Measurements from ENCODE around the gene NRARP.
"Not testable (repeated sequence)": the region's sequence is repeated elsewhere in the genome, so short reads cannot be mapped to it uniquely, and the experiment has no call there.

NRARP gene, protein sequence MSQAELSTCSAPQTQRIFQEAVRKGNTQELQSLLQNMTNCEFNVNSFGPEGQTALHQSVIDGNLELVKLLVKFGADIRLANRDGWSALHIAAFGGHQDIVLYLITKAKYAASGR

DNA sequence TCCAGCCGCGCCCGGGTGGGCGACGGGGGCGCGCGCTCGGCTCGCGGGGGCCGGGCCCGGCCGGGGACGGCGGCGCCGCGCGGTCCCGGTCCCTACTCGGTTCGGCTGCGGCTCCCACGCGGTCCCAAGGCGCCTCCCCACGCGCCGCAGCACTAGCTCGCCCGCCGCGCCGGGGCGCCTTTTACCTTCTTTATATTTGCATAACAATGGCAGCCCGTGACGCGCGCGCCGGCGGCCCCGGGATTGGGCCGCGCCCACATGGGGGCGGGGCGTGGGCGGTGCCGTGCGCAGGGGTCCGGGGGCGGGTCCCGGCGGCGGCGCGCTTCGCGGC, at the start of gene NRARP:
Gene NRARP (minus strand): TSS at position 154 of the 331 bp plus-strand sequence. CDS start 343 bp downstream, outside the sequence.
- DNase-seq: peak; percentile 96

DNA sequence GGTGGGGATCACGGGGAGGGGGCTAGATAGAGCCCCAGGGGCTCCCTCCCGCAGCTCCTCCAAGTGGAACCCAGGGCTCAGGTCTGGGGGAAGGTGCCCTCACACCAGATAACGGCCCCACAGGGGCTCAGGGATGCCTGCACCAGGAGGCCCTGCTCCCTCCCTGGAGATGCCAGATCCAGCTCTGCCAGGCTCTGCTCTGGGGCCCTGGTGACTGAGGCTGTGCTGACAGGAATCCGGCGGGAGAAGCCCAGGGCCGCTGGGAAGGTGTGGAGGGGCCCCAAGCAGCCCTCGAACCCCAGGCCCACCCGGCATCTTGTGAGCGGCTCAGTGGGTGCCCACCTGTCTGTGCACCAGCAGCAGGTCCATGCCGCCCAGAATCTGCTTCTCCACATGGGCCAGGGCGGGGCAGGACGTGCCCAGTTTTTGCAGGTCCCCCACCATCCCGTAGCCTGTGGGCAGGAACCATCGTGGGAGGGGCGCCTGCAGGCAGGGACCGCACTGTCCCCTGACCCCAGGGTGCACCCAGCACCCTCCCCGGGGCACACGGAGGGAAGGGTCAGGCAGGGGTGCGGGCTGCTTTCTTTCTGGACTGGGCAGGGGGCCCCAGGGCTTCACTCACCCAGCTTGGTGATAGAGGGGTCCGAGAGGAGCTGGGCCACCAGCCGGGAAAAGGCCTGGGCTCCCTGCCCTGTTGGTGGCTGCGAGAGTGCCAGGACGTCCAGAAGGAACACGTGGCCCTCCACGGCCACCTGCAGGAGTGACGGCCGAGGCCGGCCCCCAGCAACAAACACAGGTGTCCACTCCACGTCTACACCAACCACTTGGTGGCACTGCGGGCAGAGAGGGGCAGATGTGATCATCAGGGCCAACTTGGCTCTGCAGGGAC, 48.9 kb upstream of the NRARP start:
- no peak for DNase-seq

DNA sequence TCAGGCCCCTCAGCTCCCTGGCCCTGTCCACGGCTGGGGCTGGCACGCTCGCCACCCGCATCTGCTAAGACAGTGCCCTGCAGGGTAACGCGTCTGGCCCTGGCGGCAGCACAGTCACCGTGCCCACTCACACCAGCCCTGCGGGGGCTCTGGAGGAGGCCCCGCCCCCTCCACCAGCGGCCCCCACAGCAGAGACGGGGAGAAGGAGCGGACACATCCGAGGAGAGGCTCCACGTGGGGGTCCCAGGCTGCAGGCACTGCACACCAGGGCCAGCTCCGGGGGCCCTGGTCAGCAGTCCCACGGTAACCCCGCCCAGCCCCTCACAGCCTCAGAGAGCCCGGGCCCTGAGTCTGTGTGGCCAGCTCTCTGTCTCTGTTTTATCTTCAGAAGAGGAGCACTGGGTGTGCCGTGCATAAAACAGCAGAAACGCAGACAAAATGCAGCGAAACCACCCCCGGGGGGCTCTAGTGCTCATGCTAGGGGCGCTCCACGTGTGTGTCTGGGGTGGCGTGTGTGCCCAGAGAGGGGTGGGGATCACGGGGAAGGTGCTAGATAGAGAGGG, 47.5 kb upstream of the NRARP start:
- DNase-seq: no peak

DNA sequence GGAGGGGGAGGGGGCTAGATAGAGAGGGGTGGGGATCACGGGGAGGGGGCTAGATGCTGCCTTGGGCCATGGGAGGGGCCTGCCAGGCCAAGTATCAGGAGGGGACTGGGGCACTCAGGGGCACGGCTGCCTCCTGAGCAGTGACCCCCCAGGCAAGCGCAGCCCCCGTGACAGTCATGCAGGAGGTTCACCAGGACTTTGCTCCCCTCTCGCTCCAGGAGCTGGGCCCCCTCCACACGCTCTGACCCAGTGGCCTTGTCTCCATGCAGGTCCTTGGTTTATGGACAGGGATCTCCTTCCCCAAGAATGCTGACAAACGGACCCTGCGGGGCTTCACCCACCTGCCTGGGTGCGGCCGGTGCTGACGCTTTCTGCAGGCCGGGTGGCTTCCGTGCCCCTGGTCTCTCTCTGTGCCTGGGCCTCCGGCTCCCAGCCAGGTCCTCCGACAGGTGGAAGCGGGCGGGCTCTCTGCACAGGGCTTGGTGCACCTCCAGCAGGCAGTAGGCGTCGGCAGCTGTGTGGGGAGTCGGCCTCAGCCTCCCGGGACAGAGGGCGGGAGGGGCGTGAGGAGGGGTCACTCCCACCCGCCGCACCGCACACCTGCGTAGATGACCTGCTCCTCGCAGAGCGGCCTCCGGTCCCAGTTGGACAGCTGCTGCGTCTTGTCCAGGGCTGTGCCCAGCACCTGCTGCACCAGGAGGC, 46.8 kb upstream of the NRARP start:
- DNase-seq: no peak

DNA sequence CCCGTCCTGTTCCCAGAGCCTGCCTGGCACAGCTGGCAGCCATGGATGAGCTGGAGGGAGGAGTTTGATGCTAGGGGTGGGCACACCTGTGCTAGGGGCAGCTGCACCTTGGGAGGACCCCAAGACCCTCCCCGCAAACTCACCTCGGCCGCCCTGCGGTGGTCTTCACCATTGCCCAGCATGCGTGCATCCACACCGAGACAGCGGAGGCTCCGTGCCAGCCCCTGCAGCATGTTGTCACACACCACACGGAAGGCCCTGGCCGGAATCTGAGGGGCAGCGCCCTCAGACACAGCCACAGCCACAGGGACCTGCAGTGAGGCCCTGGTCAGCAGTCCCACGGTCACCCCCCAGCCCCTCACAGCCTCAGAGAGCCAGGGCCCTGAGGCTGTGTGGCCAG, 45.9 kb upstream of the NRARP start:
- no peak for DNase-seq

DNA sequence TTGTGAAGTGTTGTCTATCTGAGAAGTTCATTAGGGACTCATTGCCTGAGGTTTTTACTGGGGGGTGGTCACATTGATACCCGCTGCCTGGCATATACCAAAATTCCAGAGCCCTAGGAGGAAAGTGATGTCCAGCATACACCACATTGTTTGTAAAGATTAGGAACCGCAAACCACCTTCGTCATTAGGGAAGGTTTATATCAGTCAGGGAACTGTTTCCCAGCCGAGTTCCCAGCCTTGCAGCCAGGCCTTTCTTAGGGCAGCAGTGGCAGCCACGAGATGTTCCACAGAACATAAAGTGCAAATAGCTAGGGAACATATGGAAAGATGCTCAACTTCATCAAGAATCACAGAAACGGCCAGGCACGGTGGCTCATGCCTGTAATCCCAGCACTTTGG, 40.4 kb upstream of the NRARP start:
- DNase-seq: no peak

DNA sequence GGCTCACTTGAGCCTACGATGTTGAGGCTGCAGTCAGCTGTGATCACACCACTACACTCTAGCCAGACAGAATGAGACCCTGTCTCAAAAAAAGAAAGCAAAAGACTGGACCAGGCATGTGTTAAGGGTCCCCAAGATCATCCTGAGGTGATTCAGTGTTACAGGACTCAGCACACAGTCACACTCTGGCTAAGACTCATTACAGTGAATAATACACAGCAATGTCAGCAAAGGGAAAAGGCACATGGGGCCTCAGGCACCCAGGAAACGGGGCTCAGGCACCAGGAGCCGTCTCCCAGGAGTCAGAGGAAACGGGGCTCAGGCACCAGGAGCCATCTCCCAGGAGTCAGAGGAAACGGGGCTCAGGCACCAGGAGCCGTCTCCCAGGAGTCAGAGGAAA, 39.2 kb upstream of the NRARP start:
- no peak for DNase-seq

DNA sequence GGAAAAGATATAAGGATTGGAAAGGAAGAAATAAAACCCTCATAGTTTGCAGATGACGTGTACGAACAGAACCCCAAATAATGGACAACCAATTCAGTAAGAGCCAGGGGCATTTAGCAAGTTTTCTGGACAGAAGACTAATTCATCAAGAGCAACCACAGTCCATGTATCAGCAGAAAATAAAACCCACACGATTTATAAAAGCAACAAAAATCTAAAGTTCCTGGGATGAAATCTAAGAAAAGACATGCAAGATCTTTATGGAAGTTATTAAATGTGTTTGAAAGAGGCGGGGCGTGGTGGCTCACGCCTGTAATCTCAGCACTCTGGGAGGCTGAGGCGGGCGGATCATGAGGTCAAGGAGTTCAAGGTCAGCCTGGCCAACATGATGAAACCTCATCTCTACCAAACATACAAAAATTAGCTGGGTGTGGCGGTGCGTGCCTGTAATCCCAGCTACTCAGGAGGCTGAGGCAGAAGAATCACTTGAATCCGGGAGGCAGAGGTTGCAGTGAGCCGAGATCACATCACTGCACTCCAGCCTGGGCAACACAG, 37.9 kb upstream of the NRARP start:
- not testable (repeated sequence) for DNase-seq

DNA sequence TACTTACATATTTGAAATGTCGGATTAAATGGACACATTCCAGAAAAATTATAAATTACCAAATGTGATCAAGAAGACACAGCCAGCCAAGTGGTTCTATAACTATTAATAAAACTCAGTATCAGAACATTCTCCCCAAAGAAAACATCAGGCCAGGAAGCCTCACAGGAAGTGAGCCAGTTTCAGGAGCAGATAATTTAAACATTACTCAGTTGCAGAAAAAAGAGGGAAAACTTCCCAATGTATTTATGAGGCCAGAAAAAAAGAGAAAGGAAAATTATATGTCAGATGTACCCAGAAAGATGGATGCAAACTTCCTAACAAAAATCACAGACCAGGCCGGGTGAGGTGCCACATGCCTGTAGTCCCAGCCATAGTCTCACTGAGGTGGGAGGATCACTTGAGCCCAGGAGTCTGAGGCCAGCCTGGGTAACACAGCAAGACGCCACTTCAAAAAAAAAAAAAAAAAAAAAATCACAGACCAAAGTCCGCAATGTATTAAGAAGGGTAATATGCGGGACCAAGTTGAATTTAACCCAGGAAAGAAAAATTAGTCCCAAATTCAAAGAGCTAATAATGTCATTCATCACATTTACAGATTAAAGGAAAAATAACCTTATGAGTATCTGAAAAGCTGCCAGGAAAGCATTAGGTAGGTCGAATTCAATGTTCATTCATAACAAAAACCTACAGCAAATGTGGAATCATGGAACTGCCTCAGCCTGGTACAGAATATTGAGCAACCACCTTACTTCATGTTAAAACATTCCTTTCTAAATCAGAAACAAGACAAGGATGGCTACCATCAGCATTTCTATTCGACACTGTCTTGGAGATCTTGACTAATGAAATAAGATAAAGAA, 37.2 kb upstream of the NRARP start:
- no peak for DNase-seq

DNA sequence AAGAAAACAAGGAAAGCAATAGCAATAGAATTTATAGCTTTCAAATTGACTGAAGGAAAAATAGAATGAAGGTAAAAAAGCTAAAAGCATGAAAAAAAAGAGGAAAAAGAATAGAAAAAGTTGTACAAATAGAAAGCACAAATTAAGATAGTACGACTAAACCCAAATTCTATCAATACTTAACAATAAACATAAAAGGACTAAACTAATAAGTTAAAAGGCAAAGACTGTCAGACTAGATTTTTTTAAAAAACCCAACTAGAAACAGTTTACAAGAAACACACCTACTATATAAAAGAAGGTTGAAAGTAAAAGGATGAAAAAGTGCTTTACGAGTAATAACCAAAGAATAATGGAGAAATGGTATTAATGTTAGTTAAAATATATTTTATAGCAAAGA, 34.7 kb upstream of the NRARP start:
- DNase-seq: no peak

DNA sequence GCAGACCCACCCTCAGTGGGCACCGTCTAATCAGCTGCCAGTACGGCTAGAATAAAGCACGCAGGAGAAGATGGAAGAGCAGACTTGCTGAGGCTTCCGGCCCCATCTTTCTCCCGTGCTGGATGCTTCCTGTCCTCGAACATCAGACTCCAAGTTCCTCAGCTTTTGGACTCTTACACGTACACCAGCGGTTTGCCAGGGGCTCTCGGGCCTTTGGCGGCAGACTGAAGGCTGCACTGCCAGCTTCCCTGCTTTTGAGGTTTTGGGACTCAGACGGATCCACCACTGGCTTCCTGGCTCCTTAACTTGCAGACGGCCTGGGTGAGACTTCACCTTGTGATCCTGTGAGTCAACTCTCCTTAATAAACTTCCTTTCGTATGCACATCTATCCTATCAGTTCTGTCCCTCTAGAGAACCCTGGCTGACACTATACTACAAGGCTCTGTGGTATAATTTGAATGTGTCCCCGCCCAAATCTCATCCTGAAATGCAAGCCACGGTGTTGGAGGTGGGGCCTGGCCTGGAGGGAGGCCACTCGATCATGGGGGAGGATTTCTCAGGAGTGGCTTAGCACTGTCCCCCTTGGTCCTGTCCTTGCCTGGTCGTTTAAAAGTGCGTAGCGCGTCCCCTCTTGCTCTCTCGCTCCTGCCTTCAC, 31.1 kb upstream of the NRARP start:
- no peak for DNase-seq

DNA sequence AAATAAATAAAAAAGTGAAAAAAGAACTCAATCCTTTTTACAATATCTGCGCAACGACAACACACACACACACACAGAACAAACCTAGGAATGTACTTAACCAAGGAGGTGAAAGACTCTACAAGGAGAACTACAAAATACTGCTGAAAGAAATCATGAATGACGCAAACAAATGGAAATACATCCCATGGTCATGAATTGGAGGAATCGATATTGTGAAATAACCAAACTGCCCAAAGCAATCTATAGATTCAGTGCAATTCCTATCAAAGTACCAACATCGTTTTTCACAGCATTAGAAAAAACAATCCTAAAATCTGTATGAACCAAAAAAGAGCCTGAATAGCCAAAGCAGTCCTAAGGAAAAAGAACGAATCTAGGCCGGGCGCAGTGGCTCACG, 29.9 kb upstream of the NRARP start:
- no peak for DNase-seq

DNA sequence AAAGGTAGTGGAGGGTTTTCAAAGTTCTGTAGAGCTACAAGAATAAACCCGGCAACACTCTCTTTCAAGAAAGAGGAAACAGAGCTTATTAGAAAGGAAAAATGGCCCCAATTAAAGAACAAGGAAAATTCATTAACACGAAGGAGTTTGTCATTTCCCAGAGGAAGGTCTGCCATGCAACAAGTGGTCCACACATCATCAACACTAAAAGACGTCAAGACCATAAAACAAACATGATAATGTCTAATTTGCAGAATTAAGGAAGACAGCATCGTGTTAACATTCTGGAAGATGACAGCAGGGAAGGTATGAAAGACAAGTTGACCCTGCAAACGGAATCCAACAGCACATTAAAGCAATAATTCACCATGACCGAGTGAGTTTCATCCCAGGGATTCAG, 28.6 kb upstream of the NRARP start:
- DNase-seq: no peak

DNA sequence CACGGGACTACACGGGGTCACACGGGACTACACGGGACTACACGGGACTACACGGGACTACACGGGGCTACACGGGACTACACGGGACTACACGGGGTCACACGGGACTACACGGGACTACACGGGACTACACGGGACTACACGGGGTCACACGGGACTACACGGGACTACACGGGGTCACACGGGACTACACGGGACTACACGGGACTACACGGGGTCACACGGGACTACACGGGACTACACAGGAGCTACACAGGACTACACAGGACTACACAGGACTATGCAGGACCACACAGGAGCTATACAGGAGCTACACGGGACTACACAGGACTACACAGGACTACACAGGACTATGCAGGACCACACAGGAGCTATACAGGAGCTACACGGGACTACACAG, 27.5 kb upstream of the NRARP start:
- DNase-seq: not testable (repeated sequence)

DNA sequence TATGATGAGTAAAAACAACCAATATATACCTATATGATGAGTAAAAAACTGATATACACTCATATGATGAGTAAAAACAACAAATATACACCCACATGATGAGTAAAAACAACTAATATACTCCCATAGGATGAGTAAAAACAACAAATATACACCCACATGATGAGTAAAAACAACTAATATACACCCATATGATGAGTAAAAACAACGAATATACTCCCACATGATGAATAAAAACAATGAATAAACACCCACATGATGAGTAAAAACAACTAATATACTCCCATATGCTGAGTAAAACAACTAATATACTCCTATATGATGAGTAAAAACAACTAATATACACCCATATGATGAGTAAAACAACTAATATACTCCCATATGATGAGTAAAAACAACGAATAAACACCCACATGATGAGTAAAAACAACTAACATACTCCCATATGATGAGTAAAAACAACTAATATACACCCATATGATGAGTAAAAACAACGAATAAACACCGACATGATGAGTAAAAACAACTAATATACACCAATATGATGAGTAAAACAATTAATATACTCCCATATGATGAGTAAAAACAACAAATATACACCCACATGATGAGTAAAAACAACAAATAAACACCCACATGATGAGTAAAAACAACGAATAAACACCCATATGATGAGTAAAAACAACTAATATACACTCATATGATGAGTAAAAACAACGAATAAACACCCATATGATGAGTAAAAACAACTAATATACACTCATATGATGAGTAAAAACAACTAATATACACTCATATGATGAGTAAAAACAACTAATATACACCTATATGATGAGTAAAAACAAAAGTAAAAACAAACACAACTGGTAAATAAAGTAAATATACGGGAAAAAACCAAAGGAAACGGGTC, 25.8 kb upstream of the NRARP start:
- not testable (repeated sequence) for DNase-seq

DNA sequence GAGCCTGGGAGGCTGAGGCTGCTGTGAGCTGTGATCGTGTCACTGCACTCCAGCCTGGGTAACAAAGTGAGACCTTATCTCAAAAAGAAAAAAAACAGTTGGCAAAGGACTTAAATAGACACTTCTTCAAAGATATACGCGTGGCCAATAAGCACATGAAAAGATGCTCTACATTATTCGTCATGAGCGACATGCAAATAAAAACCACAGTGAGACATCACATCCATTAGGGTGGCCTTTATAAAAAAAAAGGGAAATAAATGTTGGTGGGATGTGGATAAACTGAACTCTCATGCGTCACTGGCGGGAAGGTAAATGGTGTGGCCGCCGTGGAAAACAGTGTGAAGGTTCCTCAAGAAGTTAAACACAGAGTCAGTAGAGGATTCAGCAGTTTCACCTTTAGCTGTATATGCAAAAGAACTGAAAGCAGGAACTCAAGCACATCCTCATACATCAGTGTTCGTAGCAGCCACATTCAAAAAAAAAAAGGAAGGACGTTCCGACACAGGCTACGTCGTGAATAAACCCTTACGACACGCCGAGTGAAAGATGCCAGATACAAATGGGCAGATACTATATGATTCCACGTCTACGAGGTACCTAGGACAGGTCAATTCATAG, 24.5 kb upstream of the NRARP start:
- no peak for DNase-seq

DNA sequence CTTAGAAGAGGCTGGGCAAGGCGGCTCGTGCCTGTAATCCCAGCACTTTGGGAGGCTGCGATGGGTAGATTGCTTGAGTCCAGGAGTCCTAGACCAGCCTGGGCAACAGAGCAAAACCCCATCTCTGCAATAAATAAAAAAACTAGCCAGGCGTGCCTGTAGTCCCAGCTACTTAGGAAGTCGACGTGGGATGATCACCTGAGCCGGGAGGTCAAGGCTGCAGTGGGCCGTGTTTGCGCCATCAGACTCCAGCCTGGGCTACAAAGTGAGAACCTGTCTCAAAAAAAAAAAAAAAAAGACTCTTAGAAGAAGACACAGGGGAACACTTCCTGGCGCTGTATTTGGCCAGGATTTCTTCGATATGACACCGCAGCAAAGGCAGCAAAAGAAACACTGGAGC, 23.7 kb upstream of the NRARP start:
- no peak for DNase-seq

DNA sequence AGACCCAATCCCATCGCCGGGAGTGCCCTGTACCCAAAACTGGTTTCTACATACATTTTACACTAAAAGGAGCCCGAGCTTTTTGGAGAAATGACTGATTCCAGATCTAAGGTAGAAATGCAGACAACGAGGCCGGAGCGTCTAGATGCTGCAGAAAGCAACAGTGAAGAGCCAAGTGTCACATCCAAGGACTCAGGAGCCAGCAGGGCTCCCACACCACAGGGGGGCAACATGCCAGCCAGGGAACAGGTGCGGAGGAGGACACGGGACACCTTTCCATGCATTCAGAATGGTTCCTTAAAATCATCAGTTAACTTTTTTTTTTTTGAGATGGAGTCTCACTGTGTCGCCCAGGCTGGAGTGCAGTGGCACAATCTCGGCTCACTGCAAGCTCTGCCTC, 23.1 kb upstream of the NRARP start:
- no peak for DNase-seq

DNA sequence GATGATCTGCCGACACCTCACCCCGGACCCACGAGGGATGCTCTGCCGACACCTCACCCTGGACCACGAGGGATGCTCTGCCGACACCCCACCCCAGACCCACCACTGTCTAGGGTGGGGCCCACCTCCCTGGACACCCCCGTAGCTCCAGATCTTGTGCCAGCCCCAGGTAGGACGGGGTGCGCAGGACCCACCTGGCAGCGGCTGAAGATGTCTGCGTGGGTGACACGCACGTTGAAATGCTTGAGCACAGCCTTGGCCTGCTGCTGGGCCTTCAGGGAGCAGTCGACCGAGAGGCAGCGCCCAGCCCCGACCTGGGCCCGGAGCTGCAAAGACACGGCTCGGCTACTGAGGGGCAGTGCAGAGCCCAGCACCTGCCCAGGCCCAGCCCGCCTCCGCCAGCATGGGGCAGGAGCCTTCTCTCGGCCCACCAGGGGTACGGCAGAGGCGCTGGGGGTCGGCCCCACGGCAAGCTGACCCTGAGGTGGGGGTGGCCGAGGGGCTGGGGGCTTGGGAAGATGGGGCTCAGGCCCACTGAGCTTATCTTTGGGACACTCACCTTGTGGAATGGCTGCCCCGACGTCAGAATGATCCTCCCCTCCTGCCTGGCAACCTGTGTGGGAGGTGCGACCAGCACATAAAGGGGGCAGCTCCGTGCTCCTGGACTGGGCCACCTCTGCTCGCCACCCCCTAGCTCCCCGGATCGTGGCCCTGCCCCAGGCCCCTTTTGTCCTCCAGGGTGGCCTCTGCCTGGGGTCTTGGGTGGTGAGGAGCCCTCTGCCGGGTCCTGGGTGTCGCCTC, 21.7 kb upstream of the NRARP start:
- no peak for DNase-seq

Measured in activated T-cell treated with anti-CD3 and anti-CD28 coated beads, Interleukin-2, amount 50 U/mL, for 1 hour (primary cell).